Diencephalon (tissue), 1 donor: ENCODE data around the gene SNAP91. TPM values are rescaled to one million over a fixed set of nuclear protein-coding genes. Genes with fewer than 3 reads are reported as not detected.

Source experiments
- total RNA-seq: library from RNA; depleted of rRNA; stranded (reverse); fragments of >200 nt; gene quantifications from one replicate; pipeline ENCODE4 v1.2.3, GENCODE V29; 2014

The SNAP91 gene
- total RNA-seq, result 179 TPM

GRCh38 chr6:83708970-83709747 is at the start of gene SNAP91:
TSS of gene SNAP91 (minus strand) at chr6:83709101. CDS start at chr6:83707927, 1,174 bp downstream.

GRCh38 chr6:83511901-83512681 is 196.8 kb downstream of the SNAP91 start, which contains the start of gene PRSS35:
TSS of gene PRSS35 (plus strand) at chr6:83512534. CDS start at chr6:83523442, 10,908 bp downstream.

Other genes with a start within 250 kb of the SNAP91 start
- 3.7 TPM for gene PRSS35, start 196.6 kb downstream of the SNAP91 start, total RNA-seq
- gene RIPPLY2, start 144.3 kb upstream of the SNAP91 start, total RNA-seq, result 7.8 TPM
- gene CYB5R4, start 150.6 kb upstream of the SNAP91 start, total RNA-seq, result 7.4 TPM